ENCODE results near the gene TVP23C. TPM values are rescaled to one million over a fixed set of nuclear protein-coding genes. Genes with fewer than 3 reads are reported as not detected.

The TVP23C gene
- total RNA-seq, 1 donor = 52.7 TPM

DNA sequence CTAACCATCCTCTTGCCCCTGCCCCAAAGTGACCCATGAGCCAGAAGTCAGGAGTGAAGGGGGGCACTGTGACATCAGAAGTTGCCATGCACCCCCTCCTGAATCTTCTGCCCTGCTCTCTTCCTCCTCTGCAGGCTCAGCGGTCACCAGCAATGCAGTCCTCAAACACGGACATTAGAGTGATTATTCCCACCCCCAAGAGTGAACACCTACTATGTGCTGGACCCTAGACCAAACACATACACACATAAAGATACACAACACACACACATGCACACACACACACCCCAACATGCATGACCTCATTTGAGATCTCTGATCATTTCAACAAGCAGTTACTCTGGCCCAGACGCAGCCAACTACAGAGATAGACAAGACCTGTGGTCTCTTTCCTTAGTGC is 95.7 kb downstream of the TVP23C start, which contains the start of gene CDRT4:
TSS of gene CDRT4 (minus strand) at position 30 of the 400 bp plus-strand sequence. CDS start 27,383 bp downstream, outside the sequence.
- no peak for DNase-seq (ENCODE audit: low read depth)
- TF ChIP-seq, protein P1, sequence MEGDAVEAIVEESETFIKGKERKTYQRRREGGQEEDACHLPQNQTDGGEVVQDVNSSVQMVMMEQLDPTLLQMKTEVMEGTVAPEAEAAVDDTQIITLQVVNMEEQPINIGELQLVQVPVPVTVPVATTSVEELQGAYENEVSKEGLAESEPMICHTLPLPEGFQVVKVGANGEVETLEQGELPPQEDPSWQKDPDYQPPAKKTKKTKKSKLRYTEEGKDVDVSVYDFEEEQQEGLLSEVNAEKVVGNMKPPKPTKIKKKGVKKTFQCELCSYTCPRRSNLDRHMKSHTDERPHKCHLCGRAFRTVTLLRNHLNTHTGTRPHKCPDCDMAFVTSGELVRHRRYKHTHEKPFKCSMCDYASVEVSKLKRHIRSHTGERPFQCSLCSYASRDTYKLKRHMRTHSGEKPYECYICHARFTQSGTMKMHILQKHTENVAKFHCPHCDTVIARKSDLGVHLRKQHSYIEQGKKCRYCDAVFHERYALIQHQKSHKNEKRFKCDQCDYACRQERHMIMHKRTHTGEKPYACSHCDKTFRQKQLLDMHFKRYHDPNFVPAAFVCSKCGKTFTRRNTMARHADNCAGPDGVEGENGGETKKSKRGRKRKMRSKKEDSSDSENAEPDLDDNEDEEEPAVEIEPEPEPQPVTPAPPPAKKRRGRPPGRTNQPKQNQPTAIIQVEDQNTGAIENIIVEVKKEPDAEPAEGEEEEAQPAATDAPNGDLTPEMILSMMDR (IDR thresholded peaks at IDR 0.05; ENCODE audit: insufficient read depth, low read depth, low read length) = no peak

DNA sequence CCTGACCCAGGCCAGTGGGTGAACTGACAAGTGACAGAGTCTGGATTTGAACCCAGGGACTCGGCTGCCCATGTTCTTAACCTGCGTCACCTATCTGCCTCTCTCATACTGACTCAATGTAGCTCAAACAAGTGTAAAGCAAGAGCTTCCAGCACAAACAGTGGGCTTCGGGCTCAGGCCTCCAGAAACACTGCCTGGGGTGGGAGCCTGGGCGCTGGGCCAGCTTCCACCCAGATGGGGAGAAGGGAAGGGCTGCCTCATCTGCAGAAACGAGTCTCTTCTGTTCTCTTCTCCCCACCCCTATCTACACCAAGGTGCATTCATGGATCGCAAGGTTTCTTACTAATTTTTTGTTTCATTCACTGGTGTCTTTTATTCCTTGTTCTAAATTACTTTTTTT is 97.2 kb downstream of the TVP23C start:
- no peak overlapping the region for H3K4me3 ChIP-seq (ENCODE audit: low read depth, low read length)
- DNase-seq (ENCODE audit: low read depth) = no peak
- TF ChIP-seq, protein P1 (IDR thresholded peaks at IDR 0.05; ENCODE audit: insufficient read depth, low read depth, low read length) = no peak

More for the DNA sequence above, 95.7 kb downstream of the TVP23C start, which contains the start of gene CDRT4:
- H3K4me3 ChIP-seq (ENCODE audit: low read depth, low read length) = no peak within 1 kb of the TSS

DNA sequence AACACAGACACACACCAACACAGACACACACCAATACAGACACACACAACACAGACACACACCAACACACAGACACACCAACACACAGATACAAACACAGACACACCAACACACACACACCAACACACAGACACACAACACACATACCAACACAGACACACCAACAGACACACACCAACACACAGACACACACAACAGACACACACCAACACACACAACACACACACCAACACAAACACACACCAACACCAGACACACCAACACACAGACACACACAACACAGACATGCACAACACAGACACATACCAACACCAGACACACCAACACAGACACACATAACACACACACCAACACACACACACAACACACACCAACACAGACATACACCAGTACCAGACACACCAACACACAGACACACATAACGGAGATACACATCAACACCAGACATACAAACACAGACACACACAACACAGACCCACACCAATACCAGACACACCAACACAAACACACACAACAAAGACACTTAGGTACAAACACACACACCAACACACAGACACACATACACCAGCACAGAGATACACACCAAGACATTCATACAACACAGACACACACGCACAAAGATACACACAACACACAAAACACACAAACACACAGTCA is 98.1 kb downstream of the TVP23C start:
- H3K4me3 ChIP-seq (ENCODE audit: low read depth, low read length) = no peak overlapping the region
- TF ChIP-seq, protein P1 (IDR thresholded peaks at IDR 0.05; ENCODE audit: insufficient read depth, low read depth, low read length) = no peak
- DNase-seq (ENCODE audit: low read depth) = no peak

DNA sequence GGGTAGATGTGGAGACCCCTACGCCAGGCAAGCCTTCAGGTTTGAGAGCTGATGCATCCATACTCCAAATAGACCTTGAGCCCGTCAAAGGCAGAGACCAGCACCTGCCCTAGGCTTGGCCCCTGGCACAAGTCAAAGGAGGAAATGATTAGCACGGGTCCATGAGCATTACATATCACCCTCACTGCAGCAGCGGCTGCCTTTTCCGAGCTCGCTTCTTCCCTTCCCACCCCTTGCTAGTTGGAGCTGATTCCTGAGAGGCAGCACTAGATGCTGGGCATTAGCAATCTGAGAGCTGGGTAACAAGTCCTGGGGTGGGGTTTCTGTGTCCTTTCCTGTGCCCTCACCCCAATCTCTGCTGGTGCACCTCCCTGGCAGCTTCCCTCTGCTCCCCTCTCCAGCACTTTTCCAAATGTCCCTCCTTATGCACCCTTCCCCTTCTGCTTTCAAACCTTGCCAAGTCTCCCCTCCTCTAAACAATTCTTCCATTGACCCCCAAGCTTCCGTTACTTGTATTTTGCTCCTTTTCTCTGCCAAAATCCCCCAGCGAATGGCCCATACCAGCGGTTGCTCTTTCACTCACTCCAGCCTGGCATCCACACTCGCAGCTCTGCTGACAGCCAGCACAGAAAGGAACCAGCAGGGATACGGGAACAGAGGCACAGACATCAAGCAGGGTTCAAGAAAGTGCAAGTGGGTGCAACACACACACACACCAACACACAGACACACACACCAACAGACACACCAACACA is 98.9 kb downstream of the TVP23C start:
- DNase-seq (ENCODE audit: low read depth) = no peak
- H3K4me3 ChIP-seq (ENCODE audit: low read depth, low read length) = no peak overlapping the region
- TF ChIP-seq, protein P1 (IDR thresholded peaks at IDR 0.05; ENCODE audit: insufficient read depth, low read depth, low read length) = no peak

DNA sequence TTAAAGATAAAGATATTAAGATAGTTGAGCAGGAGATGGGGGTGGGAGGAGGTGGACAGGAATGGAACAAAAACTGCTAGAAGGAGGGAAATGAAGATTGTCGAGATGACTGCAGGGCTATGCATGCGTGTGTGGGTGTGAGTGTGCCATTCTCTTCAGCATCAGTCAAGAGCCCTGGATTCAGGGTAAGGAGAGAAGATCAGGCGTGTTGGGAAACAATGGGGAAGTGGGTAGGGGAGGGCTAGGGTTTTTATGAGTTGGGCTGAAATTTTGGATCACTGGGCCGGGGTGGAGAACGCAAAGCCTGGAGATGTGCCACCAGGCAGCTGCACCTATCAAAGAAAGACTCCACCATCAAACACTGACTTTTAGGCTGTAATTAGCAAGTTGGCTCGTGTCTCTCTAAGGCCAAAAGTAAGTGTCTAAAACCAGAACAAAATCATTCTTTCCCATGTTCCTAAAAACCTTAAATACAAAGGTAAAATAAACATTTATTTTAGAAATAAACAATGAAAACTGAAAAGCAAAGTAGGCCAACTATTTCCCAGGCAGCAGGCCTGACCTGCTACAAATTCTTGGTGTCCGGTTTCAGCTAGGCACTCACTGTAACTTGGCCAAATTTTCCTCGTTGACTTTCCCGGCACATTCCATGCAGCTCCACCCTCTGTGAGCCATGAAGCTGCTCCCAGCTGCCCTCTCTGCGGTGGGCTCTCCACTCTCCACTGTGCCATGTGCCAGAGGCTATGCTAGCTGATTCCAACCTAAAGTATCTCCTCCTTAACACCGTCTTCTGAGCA is 100.1 kb downstream of the TVP23C start:
- no peak overlapping the region for H3K4me3 ChIP-seq (ENCODE audit: low read depth, low read length)
- TF ChIP-seq, protein P1 (IDR thresholded peaks at IDR 0.05; ENCODE audit: insufficient read depth, low read depth, low read length) = no peak
- DNase-seq (ENCODE audit: low read depth) = peak; percentile 87

DNA sequence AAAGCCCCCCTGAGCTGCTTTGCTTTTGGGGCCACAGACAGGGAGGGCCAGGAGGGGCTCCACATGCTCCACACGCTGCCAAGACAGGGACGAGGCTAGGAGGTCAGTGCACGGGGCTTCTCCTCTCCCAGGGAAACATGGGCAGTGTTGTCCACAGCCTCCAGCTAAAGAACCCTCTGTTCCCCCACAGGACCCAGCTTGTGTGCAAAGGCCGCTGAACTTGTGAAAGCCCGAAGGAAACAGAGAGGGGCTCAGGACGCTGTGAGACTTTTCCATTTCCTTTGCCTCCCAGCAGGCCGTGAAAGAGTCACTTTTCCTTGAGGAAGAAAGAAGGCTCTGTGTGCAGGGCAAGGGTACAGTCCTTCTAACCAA is 105.6 kb downstream of the TVP23C start:
- TF ChIP-seq, protein P1 (IDR thresholded peaks at IDR 0.05; ENCODE audit: insufficient read depth, low read depth, low read length) = no peak
- no peak for DNase-seq (ENCODE audit: low read depth)
- no peak overlapping the region for H3K4me3 ChIP-seq (ENCODE audit: low read depth, low read length)

Measured in fibroblast of villous mesenchyme (primary cell).